Astrocyte (in vitro differentiated cells and primary cell): ENCODE data around the gene AMOTL2. TPM values are rescaled to one million over a fixed set of nuclear protein-coding genes. Genes with fewer than 3 reads are reported as not detected.

ENCODE experiments used
- DNase-seq: peaks from one replicate; pipeline ENCODE4 v3.0.0-alpha.2; 2010; ENCODE audit warnings: low read depth
- FAIRE-seq: peaks from 2 replicates; lab custom pipeline; 2011; peaks lifted over from hg19 to GRCh38; lab: Jason Lieb, UNC
- H2AFZ ChIP-seq: 2 replicates; pipeline ENCODE4 v1.6.0; 2012; ENCODE audit warnings: low read depth, low read length, inconsistent platforms
- H3K27ac ChIP-seq: 2 replicates; pipeline ENCODE4 v1.5.1; 2011; ENCODE audit warnings: low read depth, low read length, inconsistent platforms
- H3K27me3 ChIP-seq: 2 replicates; pipeline ENCODE4 v1.6.0; 2011; ENCODE audit warnings: low read length, inconsistent platforms; ENCODE audit not compliant: insufficient read depth
- H3K36me3 ChIP-seq: 2 replicates; pipeline ENCODE4 v1.5.1; 2011; ENCODE audit warnings: low read length, inconsistent platforms; ENCODE audit not compliant: insufficient read depth
- H3K4me1 ChIP-seq: 2 replicates; pipeline ENCODE4 v1.5.1; 2011; ENCODE audit warnings: low read length, inconsistent platforms; ENCODE audit not compliant: insufficient read depth
- H3K4me2 ChIP-seq: 2 replicates; pipeline ENCODE4 v1.6.0; 2012; ENCODE audit warnings: low read length, inconsistent platforms
- H3K4me3 ChIP-seq: 2 replicates; pipeline ENCODE4 v1.5.1; 2011; ENCODE audit warnings: low read depth, mild to moderate bottlenecking, low read length, inconsistent platforms; ENCODE audit not compliant: insufficient read depth
- H3K79me2 ChIP-seq: 2 replicates; pipeline ENCODE4 v1.6.0; 2012; ENCODE audit warnings: mild to moderate bottlenecking, low read length, inconsistent platforms; ENCODE audit not compliant: insufficient read depth
- H3K9ac ChIP-seq: 2 replicates; pipeline ENCODE4 v1.6.0; 2012; ENCODE audit warnings: mild to moderate bottlenecking, low read length, inconsistent platforms
- H3K9me3 ChIP-seq: 2 replicates; pipeline ENCODE4 v1.5.1; 2012; ENCODE audit warnings: low read depth, mild to moderate bottlenecking, low read length, inconsistent platforms; ENCODE audit not compliant: insufficient read depth
- H4K20me1 ChIP-seq: 2 replicates; pipeline ENCODE4 v1.6.0; 2012; ENCODE audit warnings: low read length, inconsistent platforms; ENCODE audit not compliant: insufficient read depth
- H3K27ac Mint-ChIP-seq: one replicate; pipeline ENCODE4 v1.8.0; 2021; ENCODE audit warnings: mild to moderate bottlenecking, mixed read lengths; ENCODE audit not compliant: unreplicated experiment
- H3K27me3 Mint-ChIP-seq: one replicate; pipeline ENCODE4 v1.8.0; 2021; ENCODE audit warnings: low read depth, mixed read lengths; ENCODE audit not compliant: unreplicated experiment
- H3K36me3 Mint-ChIP-seq: one replicate; pipeline ENCODE4 v1.8.0; 2021; ENCODE audit warnings: low read depth, mixed read lengths; ENCODE audit not compliant: unreplicated experiment
- H3K4me1 Mint-ChIP-seq: one replicate; pipeline ENCODE4 v1.8.0; 2021; ENCODE audit warnings: low read depth, mixed read lengths; ENCODE audit not compliant: unreplicated experiment
- H3K4me3 Mint-ChIP-seq: one replicate; pipeline ENCODE4 v1.8.0; 2021; ENCODE audit warnings: mild to moderate bottlenecking, moderate library complexity, mixed read lengths; ENCODE audit not compliant: unreplicated experiment
- H3K9me3 Mint-ChIP-seq: one replicate; pipeline ENCODE4 v1.8.0; 2021; ENCODE audit warnings: mild to moderate bottlenecking, mixed read lengths; ENCODE audit not compliant: unreplicated experiment
- EZH2 ChIP-seq: IDR thresholded peaks from 2 replicates; pipeline ENCODE4 v1.6.1; 2012; ENCODE audit warnings: mild to moderate bottlenecking, low read length, inconsistent platforms; ENCODE audit not compliant: insufficient read depth
- total RNA-seq: library from RNA; stranded (reverse); gene quantifications from 2 replicates; pipeline ENCODE4 v1.2.1, GENCODE V29; 2021
- TF ChIP-seq, protein P1 (sequence below): IDR thresholded peaks from 2 replicates; pipeline ENCODE4 v1.5.1; 2011; ENCODE audit warnings: low read depth, mild to moderate bottlenecking, inconsistent platforms, low read length, moderate library complexity; ENCODE audit not compliant: insufficient read depth

Gene AMOTL2
- total RNA-seq, 1 donor from 2014 or later = 197 TPM

DNA sequence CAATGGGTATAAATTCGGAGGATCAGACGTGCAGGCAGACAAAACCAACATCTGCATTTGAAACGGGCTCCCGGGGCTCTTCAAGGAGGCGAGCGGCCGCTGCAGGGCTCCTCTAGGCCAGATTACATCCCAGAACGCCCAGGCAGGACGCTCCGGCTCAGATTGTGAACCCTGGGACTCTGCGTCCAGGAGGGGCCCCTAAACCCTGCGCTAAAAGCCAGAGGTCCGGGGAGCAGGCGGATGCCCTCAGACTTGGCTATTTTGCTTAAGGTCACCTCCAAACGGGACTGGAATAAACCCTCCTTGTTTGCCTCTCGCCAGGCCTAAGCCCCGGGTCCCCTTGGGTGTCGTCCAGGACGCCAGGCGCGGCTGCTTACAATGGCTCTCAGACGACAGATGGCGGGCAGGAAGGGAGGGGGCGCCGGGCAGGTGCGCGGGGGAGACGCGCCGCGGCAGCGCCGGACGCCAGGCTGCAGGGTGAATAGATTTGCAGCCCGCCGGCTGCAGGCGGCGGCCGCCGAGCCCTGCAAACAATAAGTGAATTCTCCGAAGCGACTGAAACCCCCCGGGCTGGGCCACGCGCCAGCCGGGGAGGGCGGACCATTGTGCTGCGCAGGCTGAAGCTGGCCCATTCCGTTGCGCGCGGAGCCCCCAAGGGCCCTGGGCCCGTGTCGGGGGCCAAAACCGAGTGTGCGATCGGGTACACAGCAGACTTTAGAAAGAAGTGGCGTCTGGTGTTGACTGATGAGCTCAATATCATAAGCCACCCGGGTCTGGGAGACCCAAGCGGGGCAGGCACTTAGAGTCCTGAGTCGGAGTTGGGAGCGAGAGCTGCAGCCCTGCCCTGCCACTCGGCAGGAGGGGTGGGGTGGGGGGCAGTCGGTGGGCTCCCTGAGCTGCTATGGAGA lies 32.3 kb upstream of the AMOTL2 start:
- H2AFZ ChIP-seq = peak overlapping the region; percentile 88
- peaks cover 6% of the 10 kb centered on the region for H3K9me3 ChIP-seq
- Mint-ChIP-seq H3K9me3 (peaks cover 17% of the 10 kb centered on the region), H3K4me1 (peaks cover 9% of the 10 kb centered on the region), H3K4me3 (peak overlapping the region; percentile 60), H3K27ac (no peak overlapping the region), H3K27me3 (peaks cover 28% of the 10 kb centered on the region), H3K36me3 (peaks cover 2% of the 10 kb centered on the region)
- H3K27me3 ChIP-seq = peaks cover 8% of the 10 kb centered on the region
- H4K20me1 ChIP-seq = no peaks in the 10 kb centered on the region
- peak overlapping the region; percentile 57 for H3K4me3 ChIP-seq
- no peaks in the 10 kb centered on the region for H3K36me3 ChIP-seq
- FAIRE-seq (no peak), DNase-seq (no peak)
- H3K27ac ChIP-seq = no peak overlapping the region
- H3K79me2 ChIP-seq = no peaks in the 10 kb centered on the region
- TF ChIP-seq, protein P1, sequence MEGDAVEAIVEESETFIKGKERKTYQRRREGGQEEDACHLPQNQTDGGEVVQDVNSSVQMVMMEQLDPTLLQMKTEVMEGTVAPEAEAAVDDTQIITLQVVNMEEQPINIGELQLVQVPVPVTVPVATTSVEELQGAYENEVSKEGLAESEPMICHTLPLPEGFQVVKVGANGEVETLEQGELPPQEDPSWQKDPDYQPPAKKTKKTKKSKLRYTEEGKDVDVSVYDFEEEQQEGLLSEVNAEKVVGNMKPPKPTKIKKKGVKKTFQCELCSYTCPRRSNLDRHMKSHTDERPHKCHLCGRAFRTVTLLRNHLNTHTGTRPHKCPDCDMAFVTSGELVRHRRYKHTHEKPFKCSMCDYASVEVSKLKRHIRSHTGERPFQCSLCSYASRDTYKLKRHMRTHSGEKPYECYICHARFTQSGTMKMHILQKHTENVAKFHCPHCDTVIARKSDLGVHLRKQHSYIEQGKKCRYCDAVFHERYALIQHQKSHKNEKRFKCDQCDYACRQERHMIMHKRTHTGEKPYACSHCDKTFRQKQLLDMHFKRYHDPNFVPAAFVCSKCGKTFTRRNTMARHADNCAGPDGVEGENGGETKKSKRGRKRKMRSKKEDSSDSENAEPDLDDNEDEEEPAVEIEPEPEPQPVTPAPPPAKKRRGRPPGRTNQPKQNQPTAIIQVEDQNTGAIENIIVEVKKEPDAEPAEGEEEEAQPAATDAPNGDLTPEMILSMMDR = no peak
- TF ChIP-seq EZH2 = no peak
- peak overlapping the region; percentile 93 for H3K4me2 ChIP-seq
- H3K9ac ChIP-seq = peak overlapping the region; percentile 65
- H3K4me1 ChIP-seq = peaks cover 14% of the 10 kb centered on the region

DNA sequence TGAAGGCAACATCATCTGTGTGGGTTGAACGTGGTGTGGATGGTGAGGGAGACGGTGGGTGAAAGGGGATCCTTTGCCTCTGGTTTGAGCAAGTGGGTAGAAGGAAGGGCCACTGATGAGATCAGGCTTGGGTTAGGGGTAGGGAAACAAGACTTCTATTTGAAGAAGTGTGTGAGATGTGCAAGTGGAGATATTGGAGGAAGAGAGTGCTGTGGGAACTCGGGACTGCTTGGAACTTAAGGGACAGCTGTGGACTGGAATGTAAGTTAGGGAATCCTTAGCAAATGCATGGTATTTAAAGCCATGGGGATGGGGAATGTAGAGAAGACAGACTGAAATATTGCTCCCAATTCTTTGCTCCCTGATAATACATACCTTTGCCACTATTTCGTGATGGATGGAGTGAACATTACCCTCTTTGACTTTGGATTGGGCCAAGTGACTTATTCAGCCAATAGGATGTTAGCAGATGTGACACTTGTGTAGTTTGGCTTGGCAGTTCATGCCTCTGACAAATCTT lies 30.2 kb upstream of the AMOTL2 start:
- Histone ChIP-seq H3K79me2 (no peaks in the 10 kb centered on the region), H3K4me3 (no peak overlapping the region), H3K27me3 (peaks cover 8% of the 10 kb centered on the region), H3K9ac (no peak overlapping the region), H4K20me1 (no peaks in the 10 kb centered on the region), H3K36me3 (no peaks in the 10 kb centered on the region), H3K9me3 (peaks cover 6% of the 10 kb centered on the region), H3K4me2 (no peak overlapping the region), H3K4me1 (peaks cover 14% of the 10 kb centered on the region), H3K27ac (no peak overlapping the region), H2AFZ (no peak overlapping the region)
- peaks cover 22% of the 10 kb centered on the region for H3K9me3 Mint-ChIP-seq
- H3K27me3 Mint-ChIP-seq = peaks cover 25% of the 10 kb centered on the region
- H3K36me3 Mint-ChIP-seq = peaks cover 2% of the 10 kb centered on the region
- DNase-seq = peak; percentile 14
- TF ChIP-seq EZH2 = no peak
- TF ChIP-seq, protein P1 = no peak
- H3K4me3 Mint-ChIP-seq = no peak overlapping the region
- no peak for FAIRE-seq
- H3K27ac Mint-ChIP-seq = peak overlapping the region; percentile 60
- peaks cover 9% of the 10 kb centered on the region for H3K4me1 Mint-ChIP-seq

DNA sequence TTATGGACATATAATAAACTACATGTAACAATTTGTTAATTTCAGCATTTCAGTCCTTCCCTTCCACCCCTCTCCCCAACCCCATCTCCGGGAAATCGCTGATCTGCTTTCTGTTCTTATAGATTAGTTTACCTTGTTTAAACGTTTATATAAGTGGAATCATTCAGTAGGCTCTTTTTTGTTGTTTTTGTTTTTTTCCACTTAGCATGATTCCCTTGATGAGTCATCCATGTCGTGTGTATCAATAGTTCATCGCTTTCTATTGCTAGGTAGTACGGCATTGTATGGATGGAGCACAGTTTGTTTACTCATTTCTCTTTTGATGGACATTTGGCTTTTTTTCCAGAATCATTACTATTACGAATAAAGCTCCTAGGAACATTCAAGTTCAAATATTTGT lies 23.5 kb upstream of the AMOTL2 start:
- Histone ChIP-seq H3K9me3 (peaks cover 4% of the 10 kb centered on the region), H3K79me2 (no peaks in the 10 kb centered on the region), H3K27me3 (no peaks in the 10 kb centered on the region), H3K27ac (no peak overlapping the region), H4K20me1 (no peaks in the 10 kb centered on the region), H3K4me1 (no peaks in the 10 kb centered on the region), H3K36me3 (no peaks in the 10 kb centered on the region), H3K4me2 (no peak overlapping the region), H3K9ac (no peak overlapping the region), H3K4me3 (no peak overlapping the region), H2AFZ (no peak overlapping the region)
- DNase-seq (no peak), FAIRE-seq (no peak)
- H3K4me1 Mint-ChIP-seq = no peaks in the 10 kb centered on the region
- no peak overlapping the region for H3K27ac Mint-ChIP-seq
- H3K9me3 Mint-ChIP-seq = peaks cover 11% of the 10 kb centered on the region
- peaks cover 13% of the 10 kb centered on the region for H3K27me3 Mint-ChIP-seq
- peaks cover 2% of the 10 kb centered on the region for H3K36me3 Mint-ChIP-seq
- TF ChIP-seq, protein P1 = no peak
- TF ChIP-seq EZH2 = no peak
- no peak overlapping the region for H3K4me3 Mint-ChIP-seq
